ENCODE data around the gene OGFOD3. TPM values are rescaled to one million over a fixed set of nuclear protein-coding genes. Genes with fewer than 3 reads are reported as not detected.
"Not testable (repeated sequence)": the region's sequence is repeated elsewhere in the genome, so short reads cannot be mapped to it uniquely, and the experiment has no call there.

The OGFOD3 gene
- total RNA-seq, 1 donor from 2014 or later: 63.9 TPM

- TF ChIP-seq CTCF (conservative IDR thresholded peaks at IDR 0.05; ENCODE audit: low read depth, low read length): no peak
- DNase-seq (ENCODE audit: low read depth): no peak
Observed at GRCh38 chr17:82361885-82362633, 56.3 kb downstream of the OGFOD3 start.

GRCh38 chr17:82359451-82360074, 58.8 kb downstream of the OGFOD3 start:
- H3K4me3 ChIP-seq (ENCODE audit: low read depth, low read length); DNase-seq (ENCODE audit: low read depth): not testable (repeated sequence)

More at GRCh38 chr17:82361885-82362633, 56.3 kb downstream of the OGFOD3 start:
- no peak overlapping the region for H3K4me3 ChIP-seq (ENCODE audit: low read depth, low read length)

GRCh38 chr17:82358465-82359350, 59.7 kb downstream of the OGFOD3 start, which contains the start of gene TEX19:
Gene TEX19 (plus strand): TSS chr17:82359247. CDS start chr17:82362151, 2,904 bp downstream.
- no peak within 1 kb of the TSS for H3K4me3 ChIP-seq (ENCODE audit: low read depth, low read length)
- DNase-seq (ENCODE audit: low read depth): no peak
- peak; percentile 14 for TF ChIP-seq CTCF (conservative IDR thresholded peaks at IDR 0.05; ENCODE audit: low read depth, low read length)

- DNase-seq (ENCODE audit: low read depth): no peak
- no peak overlapping the region for H3K4me3 ChIP-seq (ENCODE audit: low read depth, low read length)
- no peak for TF ChIP-seq CTCF (conservative IDR thresholded peaks at IDR 0.05; ENCODE audit: low read depth, low read length)
Observed at GRCh38 chr17:82357394-82357793, 61.0 kb downstream of the OGFOD3 start.

GRCh38 chr17:82356845-82357355, 61.5 kb downstream of the OGFOD3 start:
- no peak for TF ChIP-seq CTCF (conservative IDR thresholded peaks at IDR 0.05; ENCODE audit: low read depth, low read length)
- DNase-seq (ENCODE audit: low read depth): no peak
- H3K4me3 ChIP-seq (ENCODE audit: low read depth, low read length): no peak overlapping the region

GRCh38 chr17:82355770-82356427, 62.5 kb downstream of the OGFOD3 start:
- H3K4me3 ChIP-seq (ENCODE audit: low read depth, low read length): no peak overlapping the region
- TF ChIP-seq CTCF (conservative IDR thresholded peaks at IDR 0.05; ENCODE audit: low read depth, low read length): no peak
- DNase-seq (ENCODE audit: low read depth): peak; percentile 42
